ENCODE results near the gene TIAM2. TPM values are rescaled to one million over a fixed set of nuclear protein-coding genes. Genes with fewer than 3 reads are reported as not detected.

Gene TIAM2
- total and polyA plus RNA-seq, 2 donors (not counting 3 experiments of a cell fraction or from before 2014, with no cell fraction given), result 9.6 to 18.5 TPM

- H2AFZ ChIP-seq (ENCODE audit: low read depth, low read length), result no peak overlapping the region
- H3K9ac ChIP-seq (replicated peaks; ENCODE audit: extremely low read depth, insufficient read depth, low read length), result peak overlapping the region; percentile 33
- H3K36me3 ChIP-seq (ENCODE audit: control insufficient read depth in 2 of 2, extremely low read depth in 1 of 2, insufficient read depth in 2 of 2, low read length in 2 of 2), result no peaks in the 10 kb centered on the region
- peak overlapping the region; percentile 39 for H3K4me2 ChIP-seq (ENCODE audit: insufficient read depth, low read length)
- H3K4me3 ChIP-seq (replicated peaks in 1 of 3; ENCODE audit: insufficient read depth in 1 of 3, low read depth in 1 of 3, low read length in 3 of 3), result no peak overlapping the region
- H3K4me1 ChIP-seq (ENCODE audit: control insufficient read depth, extremely low read depth, insufficient read depth, low read length), result peaks cover 15% of the 10 kb centered on the region
- intact Hi-C loops (cut with micrococcal nuclease), result loop anchor here (1.0 kb wide), 2 partner anchors 23 to 35 kb away; no protein-coding TSS in a partner anchor
- ChIA-PET POLR2A (no interaction called here), CTCF (interaction anchor here (0.8 to 2.0 kb wide), 7 partner anchors 14 to 548 kb away, joined by 3 to 8 read pairs (median 5); no protein-coding TSS in a partner anchor)
- peak; percentile 95 for FAIRE-seq
- TSS peak; percentile 70 for BruUV-seq (replicated peaks)
- H3K9me3 ChIP-seq (replicated peaks; ENCODE audit: control insufficient read depth, insufficient read depth, low read length), result no peaks in the 10 kb centered on the region
- peak overlapping the region; percentile 74 for H3K27ac ChIP-seq (ENCODE audit: insufficient read depth, low read depth, low read length)
- peak; percentile 90 for DNase-seq (ENCODE audit: low read depth, low spot score)
- no peaks in the 10 kb centered on the region for H3K9me1 ChIP-seq (replicated peaks; ENCODE audit: control insufficient read depth, extremely low read depth, insufficient read depth, low read length)
- TF ChIP-seq FOS (IDR thresholded peaks at IDR 0.05; ENCODE audit: borderline replicate concordance, insufficient read depth, low read length) (peak; percentile 99), POLR2A (IDR thresholded peaks at IDR 0.05; ENCODE audit: low read depth, low read length) (no peak), GATA2 (IDR thresholded peaks at IDR 0.05; ENCODE audit: insufficient read depth, insufficient read length, low read depth, low read length) (peak; percentile 78), POLR2AphosphoS5 (IDR thresholded peaks at IDR 0.05; ENCODE audit: insufficient read depth, low read depth, low read length) (peak; percentile 50), CTCF (IDR thresholded peaks at IDR 0.05; ENCODE audit: extremely low read depth in 1 of 2, insufficient read depth in 1 of 2, low read depth in 1 of 2, low read length in 2 of 2) (no peak), JUN (IDR thresholded peaks at IDR 0.05; ENCODE audit: borderline replicate concordance, insufficient read depth, insufficient read length, low read depth) (peak; percentile 92), EZH2 (IDR thresholded peaks at IDR 0.05; ENCODE audit: borderline replicate concordance, low read depth, low read length, severe bottlenecking) (no peak), MAX (IDR thresholded peaks at IDR 0.05; ENCODE audit: insufficient read depth, insufficient read length) (no peak), MYC (IDR thresholded peaks at IDR 0.05; ENCODE audit: low read depth, low read length) (no peak)
- dilution Hi-C loops (cut with MboI; ENCODE audit: extremely low pct_ligation_motif_present, low sequenced_read_pairs), result no loop called here
- no peaks in the 10 kb centered on the region for H4K20me1 ChIP-seq (replicated peaks; ENCODE audit: control insufficient read depth, extremely low read depth, insufficient read depth, low read length)
- H3K79me2 ChIP-seq (ENCODE audit: control insufficient read depth, insufficient read depth, low read length), result no peaks in the 10 kb centered on the region
- H3K27me3 ChIP-seq (ENCODE audit: control insufficient read depth in 2 of 2, insufficient read depth in 2 of 2, low read length in 2 of 2), result no peaks in the 10 kb centered on the region
These were observed 228.7 kb downstream of the TIAM2 start for GRCh38 chr6:155223646-155224451.

Data from endothelial cell of umbilical vein (primary cell).